Measurements from ENCODE around the gene CCDC154.

Gene CCDC154

DNA sequence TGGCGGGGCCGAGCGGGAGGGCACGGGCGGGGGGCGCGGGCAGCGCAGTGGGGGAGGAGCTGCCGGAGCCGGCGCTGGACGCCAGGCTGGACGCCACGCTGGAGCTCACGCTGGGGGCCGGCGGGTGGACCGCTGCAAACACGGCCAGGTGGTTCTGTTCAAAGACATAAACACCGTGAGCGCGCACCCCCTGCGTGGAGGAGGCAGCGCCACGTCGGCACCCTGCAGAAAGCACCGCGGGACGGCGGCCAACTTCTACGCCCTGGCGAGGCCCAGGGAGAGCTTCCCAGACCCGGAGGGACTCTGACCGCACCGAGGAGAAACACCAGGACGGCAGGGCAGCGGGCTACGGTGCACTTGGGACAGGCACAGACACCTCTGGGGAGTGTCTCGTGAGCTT lies 59.1 kb downstream of the CCDC154 start:
- no peak for DNase-seq (ENCODE audit: low read depth in 2 of 2)

All from stimulated activated CD4-positive, alpha-beta T cell treated with anti-CD3 and anti-CD28 coated beads, Interleukin-15, amount 100 ng/mL, for 48 hours (primary cell).